ENCODE measurements around the gene PALD1.

Gene PALD1

GRCh38 chr10:70534281-70534680 lies 55.7 kb downstream of the PALD1 start:
- no peak for DNase-seq (ENCODE audit: extremely low read depth in 1 of 2, low read depth in 1 of 2)

DNA sequence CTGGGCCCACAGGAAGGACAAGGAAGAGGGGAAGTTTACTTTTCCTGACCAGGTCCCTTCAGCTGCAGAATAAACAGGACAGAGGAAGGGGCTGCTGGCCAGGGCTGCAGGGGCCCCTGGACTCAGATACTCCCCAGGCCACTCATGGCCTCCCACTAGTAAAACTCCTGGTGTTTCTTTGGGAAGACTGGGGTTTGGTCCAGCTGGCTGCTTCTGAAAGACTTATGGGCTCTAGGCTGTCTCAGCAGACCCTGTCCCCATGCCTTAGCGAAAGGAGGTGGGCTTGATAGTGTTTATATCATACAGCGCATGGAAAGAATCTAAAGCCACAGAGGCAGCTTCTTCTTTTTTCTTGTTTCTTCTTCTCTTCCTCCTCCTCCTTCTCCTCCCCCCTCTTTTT lies 56.4 kb downstream of the PALD1 start:
- DNase-seq (ENCODE audit: extremely low read depth in 1 of 2, low read depth in 1 of 2), result no peak

DNA sequence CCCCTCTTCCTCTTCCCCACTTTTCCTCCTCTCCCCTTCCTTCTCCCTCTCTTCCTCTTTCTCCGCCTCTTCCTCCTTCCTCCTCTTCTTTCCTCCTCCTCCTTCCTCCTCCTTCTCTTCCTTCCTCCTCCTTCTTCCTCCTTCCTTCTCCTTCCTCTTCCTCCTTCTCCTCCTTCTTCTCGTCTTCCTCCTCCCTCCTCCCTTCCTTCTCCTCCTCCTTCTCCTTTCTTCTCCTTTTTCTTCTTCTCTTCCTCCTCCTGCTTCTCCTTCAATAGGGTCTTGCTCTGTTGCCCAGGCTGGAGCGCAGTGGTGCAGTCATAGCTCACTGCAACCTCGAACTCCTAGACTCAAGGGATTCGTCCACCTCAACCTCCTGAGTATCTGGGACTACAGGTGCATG lies 56.9 kb downstream of the PALD1 start:
- no peak for DNase-seq (ENCODE audit: extremely low read depth in 1 of 2, low read depth in 1 of 2)

GRCh38 chr10:70536196-70536861 lies 57.8 kb downstream of the PALD1 start:
- no peak for DNase-seq (ENCODE audit: extremely low read depth in 1 of 2, low read depth in 1 of 2)

DNA sequence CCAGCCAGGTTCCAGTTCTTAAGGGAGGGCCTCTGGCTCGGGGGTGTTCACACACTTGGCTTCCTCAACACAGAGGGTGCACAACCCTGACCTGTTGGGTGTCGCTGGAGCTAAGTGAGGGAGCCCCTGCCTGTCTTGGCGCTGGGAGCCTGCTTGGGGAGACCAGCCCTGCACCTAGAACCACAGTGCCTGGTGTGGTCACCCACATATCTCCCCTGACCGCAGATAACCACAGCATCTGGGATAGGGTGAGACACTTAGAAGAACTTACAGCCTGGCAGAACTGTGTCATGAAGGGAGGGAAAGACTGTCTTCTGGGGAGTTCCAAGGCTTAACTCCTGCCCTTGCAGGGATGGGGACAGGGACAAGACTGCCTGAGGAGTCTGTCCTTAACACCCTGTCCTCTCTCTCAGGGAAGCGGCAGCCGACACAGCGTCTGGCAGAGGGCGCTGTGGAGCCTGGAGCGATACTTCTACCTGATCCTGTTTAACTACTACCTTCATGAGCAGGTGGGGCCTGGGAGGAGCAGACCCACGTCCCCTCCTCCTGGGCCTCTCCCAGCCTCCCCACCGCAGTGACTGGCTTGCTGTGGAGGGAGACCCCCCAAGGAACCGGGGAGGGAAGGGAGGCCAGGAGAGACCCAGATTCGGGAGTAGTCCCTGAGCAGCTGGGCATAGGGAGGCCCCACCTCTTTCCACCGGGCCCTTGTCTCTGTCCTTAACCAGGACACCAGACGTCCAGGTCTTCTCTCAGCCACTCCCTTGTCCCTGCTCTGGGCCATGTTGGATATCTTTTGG lies 59.0 kb downstream of the PALD1 start:
- DNase-seq (ENCODE audit: extremely low read depth in 1 of 2, low read depth in 1 of 2), result no peak

DNA sequence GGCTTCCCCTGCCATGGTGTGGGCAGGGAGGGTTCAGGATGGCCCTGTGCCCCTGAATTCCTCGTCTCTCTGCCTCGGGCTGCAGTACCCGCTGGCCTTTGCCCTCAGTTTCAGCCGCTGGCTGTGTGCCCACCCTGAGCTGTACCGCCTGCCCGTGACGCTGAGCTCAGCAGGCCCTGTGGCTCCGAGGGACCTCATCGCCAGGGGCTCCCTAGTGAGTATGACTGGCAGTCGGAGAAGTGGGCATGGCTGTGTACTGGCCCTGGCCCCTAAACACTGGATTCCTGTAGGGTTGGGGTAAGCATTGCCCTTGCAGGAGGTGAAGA lies 59.6 kb downstream of the PALD1 start:
- DNase-seq (ENCODE audit: extremely low read depth in 1 of 2, low read depth in 1 of 2), result no peak

- DNase-seq (ENCODE audit: extremely low read depth in 1 of 2, low read depth in 1 of 2), result no peak
Measured at GRCh38 chr10:70538731-70539338, 60.3 kb downstream of the PALD1 start.

GRCh38 chr10:70539471-70539870 lies 60.9 kb downstream of the PALD1 start:
- DNase-seq (ENCODE audit: extremely low read depth in 1 of 2, low read depth in 1 of 2), result no peak

DNA sequence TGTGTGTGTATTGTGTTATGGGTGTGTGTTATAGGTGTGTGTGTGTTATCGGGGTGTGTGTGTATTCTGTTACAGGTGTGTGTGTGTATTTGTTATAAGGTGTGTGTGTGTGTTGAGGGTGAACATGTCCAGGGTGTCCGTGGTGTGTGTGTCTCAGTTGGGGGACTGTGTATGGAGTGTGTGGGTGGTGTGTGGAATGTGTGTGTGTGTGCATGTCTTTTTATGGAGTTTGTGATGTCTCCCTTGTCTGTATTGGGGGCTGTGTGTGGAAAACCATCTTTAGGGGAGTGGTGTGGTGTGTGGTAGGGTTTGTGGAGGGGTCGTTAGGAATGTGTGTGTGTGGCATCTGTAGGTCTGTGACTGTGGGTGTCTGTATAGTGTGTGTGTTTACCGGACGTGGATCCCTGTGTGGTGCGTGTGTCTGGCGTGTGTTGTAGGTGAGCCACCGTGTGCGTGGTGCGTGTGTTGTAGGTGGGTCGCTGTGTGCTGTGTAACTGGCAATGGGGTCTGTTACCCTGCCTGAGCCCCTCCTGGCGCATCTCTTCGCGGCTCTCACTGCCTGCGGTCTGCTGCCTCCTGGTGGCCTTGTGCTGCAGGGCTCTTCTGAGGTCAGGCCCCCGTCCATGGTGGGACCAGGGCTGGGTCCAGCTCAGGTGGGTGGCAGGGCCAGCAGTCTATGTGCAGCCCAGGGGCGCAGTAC lies 61.7 kb downstream of the PALD1 start:
- no peak for DNase-seq (ENCODE audit: extremely low read depth in 1 of 2, low read depth in 1 of 2)

GRCh38 chr10:70540789-70541360 lies 62.3 kb downstream of the PALD1 start:
- DNase-seq (ENCODE audit: extremely low read depth in 1 of 2, low read depth in 1 of 2), result no peak

GRCh38 chr10:70541736-70542564 lies 63.4 kb downstream of the PALD1 start:
- DNase-seq (ENCODE audit: extremely low read depth in 1 of 2, low read depth in 1 of 2), result no peak

DNA sequence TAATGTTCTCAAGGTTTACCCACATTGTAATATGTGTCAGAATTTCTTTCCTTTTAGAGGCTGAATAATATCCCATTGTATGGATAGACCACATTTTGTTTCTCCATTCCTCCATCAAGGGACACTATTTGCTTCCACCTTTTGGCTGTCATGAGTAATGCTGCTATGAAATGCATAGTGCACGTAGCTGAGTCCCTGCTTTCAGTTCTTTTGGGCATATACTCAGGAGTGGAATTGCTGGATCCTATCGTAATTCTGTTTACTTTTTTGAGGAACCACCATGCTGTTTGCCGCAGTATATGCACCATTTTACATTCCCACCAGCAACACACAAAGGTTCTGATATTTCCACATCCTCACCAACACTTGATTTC lies 64.0 kb downstream of the PALD1 start:
- DNase-seq (ENCODE audit: extremely low read depth in 1 of 2, low read depth in 1 of 2), result no peak

GRCh38 chr10:70543911-70544310 lies 65.3 kb downstream of the PALD1 start:
- DNase-seq (ENCODE audit: extremely low read depth in 1 of 2, low read depth in 1 of 2), result no peak

DNA sequence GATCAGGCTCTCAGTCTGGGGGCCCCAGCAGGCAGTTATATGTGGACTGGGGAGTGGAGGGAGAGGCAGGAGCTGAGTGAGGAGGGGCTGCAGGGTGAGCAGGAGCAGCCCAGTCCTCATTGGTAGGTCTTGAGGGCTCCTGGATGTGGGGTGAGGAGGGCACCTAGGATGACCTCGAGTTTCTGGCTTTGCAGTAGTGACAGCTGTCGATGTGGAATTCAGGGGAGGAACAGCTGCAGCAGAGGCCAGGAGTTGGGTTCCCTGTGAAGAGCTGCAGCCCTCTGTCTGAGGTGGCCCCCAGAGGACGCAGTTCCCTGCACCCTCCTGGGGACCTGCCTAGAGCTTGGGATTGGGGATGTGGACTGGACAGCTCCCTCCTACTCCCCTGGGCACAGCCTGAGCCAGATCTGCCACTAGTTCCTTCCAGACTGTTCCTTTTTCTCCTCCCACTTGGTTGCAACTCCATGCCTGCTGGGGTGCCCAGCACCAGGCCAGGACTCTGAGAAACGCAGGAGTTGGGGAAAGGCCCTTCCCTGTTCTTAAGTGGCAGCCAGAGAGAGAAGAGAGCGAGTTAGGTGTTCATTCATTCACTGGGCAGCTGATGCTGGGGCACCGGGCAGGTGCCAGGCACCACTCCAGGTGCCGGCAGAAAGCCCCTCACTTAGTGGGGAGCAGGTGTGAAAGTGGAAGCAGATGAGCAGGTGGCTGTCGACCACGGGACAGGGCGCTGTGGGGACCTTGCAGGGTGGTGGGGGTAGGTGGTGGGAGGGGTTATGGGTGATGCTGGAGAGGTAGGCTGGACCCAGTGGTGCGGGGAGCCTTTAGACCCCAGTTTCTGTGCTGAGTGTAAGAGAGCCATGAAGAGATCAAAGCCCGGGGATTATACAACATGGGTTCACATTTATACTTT lies 66.1 kb downstream of the PALD1 start:
- DNase-seq (ENCODE audit: extremely low read depth in 1 of 2, low read depth in 1 of 2), result no peak

DNA sequence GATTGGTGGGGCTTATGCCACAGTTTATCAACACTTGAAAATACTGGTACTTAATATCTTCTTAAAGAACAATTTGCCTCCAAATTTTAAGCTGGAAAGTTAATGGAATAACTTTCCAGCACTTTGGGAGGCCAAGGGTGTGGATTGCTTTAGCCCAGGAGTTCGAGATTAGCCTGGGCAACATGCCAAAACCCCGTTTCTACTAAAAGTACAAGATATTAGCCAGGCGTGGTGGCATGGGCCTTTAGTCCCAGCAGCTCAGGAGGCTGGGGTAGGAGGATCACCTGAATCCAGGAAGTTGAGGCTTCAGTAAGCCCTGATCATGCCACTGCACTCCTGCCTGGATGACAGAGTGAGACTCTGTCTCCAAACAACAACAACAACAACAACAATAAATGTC lies 68.0 kb downstream of the PALD1 start:
- no peak for DNase-seq (ENCODE audit: extremely low read depth in 1 of 2, low read depth in 1 of 2)

GRCh38 chr10:70549351-70549961 lies 70.9 kb downstream of the PALD1 start:
- DNase-seq (ENCODE audit: extremely low read depth in 1 of 2, low read depth in 1 of 2), result no peak

DNA sequence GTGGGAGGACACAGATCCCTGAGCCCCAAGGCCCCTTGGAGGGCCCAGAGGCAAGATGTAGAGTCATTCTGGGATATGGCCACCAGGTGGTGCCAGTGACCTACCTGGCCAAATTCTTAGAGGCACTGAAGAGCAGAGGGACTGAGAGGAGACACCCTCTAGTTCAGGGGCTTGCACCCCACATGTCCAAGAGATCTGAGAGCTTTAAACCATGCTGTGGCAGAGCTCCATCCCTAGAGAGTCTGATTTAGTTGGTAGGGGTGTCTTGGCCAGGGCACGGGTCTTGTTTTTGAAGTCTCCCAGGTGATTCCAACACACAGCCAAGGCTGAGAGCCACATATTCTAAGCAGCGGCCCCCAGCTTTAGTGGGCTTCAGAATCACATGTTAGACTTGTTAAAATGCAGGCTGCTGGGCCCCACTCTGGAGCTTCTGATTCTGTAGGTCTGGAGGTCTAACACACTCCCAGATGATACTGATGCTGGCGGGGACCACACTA lies 71.4 kb downstream of the PALD1 start:
- peak; percentile 40 to 52 for DNase-seq (ENCODE audit: extremely low read depth in 1 of 2, low read depth in 1 of 2)

GRCh38 chr10:70550459-70550858 lies 71.9 kb downstream of the PALD1 start:
- no peak for DNase-seq (ENCODE audit: extremely low read depth in 1 of 2, low read depth in 1 of 2)

DNA sequence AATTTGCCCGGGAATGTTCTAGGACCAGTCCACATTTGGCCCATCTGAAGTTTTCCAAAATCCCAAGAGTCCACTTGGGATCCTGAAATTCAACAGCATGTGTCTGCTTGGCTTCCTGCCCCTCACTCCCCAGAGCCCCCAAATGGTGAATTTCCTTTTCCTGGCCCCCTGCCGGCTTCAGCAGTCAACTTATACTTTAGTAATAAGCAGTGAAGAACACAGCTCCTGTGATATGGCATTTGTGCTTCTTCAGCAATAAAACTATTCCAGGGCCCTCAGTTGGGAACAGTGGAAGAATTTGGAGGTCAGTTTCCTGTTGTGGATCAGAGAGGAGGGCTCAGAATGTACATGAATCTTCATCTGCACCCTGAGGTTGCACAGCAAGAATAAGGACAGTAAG lies 72.9 kb downstream of the PALD1 start:
- DNase-seq (ENCODE audit: extremely low read depth in 1 of 2, low read depth in 1 of 2), result no peak

Measured in stimulated activated CD8-positive, alpha-beta memory T cell treated with anti-CD3 and anti-CD28 coated beads, Interleukin-7, amount 100 ng/mL, for 48 hours (primary cell).